NCI-H1048 (cell line): ENCODE data around the gene CLMN.

Experiments used
- DNase-seq: peaks from one replicate; lab custom pipeline; 2025; lab: John Stamatoyannopoulos, UW

CLMN gene

GRCh38 chr14:95321693-95322455, 2.2 kb upstream of the CLMN start:
- DNase-seq, result no peak

DNA sequence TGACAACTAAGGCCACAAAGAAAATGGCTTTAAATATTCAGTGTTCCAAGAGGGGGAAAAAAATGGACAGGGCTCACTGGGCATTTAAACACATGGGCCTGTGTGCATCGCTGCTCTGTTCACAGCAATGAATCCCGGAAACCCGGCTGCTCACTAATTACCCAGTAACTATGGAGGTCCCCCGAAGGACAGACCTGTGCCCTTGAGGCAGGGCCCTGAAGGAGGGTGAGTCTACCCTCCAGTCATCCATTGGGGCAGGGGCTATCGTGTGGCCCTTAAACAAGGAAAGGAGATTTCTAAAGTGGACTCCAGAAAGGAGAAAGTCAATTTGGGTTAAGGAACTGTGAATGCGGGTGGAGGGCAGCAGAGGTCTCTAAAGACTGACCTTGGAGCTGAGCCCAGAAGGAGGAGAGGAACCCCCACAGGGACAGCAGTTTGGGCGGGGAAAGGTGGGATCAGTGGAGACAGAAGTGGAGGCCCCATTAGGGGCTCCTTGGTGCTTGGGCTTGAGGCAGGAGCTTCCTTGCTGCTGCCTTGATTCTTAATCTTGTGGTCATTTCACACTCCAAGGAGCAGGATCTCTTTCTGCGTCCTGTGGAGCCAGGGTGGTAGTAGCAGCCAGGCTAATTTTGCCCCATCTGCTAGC, 1.4 kb upstream of the CLMN start:
- DNase-seq, result no peak

GRCh38 chr14:95320078-95320895, 579 bp upstream of the CLMN start:
- no peak for DNase-seq

GRCh38 chr14:95318399-95319311, 1.1 kb downstream of the CLMN start:
- DNase-seq, result no peak

GRCh38 chr14:95317817-95318343, 1.8 kb downstream of the CLMN start:
- DNase-seq, result no peak

DNA sequence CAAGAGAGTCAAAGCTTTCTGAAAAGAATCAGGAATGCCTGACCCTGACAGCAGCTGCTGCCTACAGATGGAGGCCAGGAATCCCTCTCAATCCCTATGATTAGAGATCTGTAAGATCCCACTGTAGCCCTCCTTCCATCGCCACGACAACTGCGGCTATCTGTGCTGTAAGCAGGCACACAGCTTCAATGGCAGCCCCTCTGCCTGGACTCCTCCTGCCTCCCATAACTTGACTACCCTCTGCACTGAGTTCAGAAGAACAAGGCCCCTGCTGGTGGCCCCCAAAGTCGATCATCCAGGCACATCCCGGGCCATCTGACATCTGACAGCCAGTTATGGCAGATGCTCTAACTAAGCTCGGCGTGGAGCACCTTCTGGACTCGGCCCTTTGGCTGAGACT, 2.9 kb downstream of the CLMN start:
- no peak for DNase-seq

DNA sequence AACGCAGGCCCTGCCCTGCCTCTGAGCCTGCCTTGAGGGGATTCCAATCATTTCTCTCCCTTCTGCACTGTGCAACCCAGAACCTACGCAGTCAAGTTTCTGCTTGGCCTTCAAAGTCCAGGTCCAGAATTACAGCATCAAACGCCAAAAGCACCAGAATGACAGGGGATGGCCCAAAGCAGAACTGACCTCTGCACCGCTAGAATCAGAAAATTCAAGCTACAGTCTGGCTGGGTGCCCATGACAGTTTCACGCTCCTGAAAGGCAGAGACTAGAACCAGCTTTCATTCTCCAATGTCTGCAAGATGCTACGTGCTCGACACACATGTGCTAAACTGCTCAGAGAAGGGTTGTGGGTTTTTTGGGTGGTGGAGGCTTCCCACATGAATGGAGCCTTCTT, 4.1 kb downstream of the CLMN start:
- DNase-seq, result no peak

DNA sequence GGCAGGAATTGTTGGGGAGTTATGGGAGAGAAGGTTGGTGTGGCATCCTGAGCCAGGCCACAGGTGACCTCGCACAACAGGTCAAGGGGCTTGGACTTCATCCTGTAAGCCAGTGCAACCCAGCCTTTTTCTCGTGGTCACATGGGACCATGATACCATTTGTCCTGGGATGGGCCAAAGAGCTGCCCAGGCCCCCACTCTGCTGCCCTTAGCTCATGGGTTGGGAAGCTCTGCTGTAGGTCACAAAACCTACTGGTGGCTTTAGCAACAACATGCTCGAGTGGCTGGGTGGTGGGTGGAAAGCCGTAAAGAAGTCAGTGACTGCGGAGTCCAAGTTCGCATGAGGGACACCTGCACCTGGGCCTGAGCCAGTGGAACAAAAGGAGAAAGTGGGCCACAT, 4.6 kb downstream of the CLMN start:
- no peak for DNase-seq

DNA sequence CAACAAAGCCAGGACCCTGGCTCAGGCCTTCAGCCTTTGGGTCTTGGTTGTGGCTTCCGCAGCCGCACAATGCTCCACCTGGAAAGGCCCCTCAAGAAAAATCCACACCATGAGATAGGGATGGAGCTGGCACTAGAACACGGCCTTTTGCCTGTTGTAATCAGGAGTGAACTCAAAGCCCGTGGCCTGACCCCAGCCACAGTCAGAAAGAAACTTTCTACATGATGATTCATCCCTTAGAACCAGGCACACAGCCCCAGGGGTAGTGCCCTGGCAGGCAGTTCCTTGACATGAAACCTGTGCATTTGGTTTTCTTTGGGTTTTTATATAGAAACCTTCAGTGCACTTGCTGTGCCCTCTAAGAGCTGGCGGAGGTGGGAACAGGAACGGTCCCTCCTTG, 5.1 kb downstream of the CLMN start:
- DNase-seq, result no peak

- DNase-seq, result no peak
Measured at GRCh38 chr14:95313707-95314106, 6.0 kb downstream of the CLMN start.

DNA sequence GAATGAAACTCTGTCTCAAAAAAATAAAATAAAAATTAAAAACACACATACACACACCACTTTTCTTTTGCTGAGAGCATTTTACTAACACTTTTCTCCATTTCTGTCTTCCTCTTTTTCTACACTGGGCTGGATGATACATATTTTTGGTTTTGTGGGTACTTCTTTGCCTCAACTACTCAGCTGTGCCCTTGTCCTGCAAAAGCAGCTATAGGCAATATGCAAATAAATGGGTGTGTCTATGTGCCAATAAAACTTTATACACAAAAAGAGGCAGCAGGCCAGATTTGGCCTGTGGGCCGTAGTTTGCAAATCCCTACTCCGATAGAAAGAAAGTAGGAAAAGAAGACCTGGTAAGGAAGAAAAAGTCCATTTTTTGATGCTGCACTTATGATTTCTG, 6.5 kb downstream of the CLMN start:
- DNase-seq, result no peak

DNA sequence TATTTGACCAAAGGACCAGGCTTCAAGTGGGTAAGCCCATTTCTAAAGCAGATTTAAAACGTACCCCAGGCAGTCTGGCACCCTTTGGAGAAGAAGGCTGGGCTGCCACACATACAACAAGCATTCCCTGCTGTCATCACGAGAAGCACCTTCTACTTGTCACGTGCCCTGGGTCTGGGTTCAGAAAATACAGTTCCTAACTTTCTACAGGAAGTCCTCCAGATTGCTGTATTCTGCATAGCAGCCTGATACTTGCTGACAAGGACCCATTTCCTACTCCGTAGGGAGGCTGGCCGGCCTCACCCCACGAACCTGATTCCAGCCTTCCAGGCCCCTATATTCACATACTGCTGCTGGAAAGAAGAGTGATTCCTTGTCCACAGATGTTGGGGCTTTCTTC, 7.4 kb downstream of the CLMN start:
- no peak for DNase-seq

DNA sequence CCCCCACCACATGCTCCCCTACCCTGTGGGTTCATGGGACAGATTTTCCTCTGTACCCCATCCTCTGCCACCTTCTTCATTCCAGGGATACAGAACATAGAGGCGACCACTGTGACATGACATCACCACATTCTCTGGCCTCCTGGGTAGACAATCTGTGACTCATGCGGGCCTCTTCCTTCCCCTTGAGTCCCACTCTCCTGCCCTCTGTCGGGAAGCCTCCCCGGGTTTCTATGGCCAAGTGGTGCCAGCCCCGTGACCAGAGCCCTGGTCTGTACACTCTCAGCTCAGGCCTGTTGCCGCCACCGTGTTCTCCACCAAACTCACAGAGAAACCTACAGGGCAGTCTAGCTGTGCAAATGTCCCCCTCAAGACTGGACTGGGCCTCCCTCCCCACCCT, 8.0 kb downstream of the CLMN start:
- DNase-seq, result no peak

- no peak for DNase-seq
Measured at GRCh38 chr14:95310635-95311380, 8.9 kb downstream of the CLMN start.

DNA sequence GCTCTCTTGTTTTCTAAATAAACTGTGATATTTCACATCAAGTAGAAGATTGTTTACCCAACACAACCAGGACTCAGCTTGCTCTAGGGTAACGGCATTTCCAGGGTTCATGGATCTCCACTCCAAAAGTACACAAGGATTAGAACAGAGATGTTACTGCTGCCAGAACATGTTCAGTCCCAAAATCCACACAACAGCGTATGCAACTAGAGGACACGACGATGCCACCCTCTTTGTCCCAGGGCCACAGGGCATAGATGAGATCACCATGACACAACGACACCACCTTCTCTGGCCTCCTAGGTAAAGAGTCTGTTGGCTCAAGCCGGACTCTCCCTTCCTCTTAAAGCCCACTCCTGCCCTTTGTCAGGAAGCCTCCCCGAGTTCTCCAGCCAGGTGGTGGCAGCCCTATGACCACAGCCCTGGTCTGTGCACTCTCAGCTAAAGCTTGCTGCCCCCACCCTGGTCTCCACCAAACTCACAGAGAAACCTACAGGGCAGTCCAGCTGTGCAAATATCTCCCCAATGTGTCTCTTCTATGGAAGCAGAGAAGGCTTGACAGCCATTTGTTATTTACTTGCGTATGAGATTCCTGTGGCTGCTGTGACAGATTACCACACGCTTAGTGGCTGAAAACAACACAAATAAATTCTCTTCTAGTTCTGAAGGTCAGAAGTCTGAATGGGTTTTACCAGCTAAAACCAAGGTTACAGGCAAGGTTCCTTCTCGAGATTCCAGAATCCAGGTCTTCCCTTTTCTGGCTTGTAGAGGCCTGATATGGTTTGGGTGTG, 10.3 kb downstream of the CLMN start:
- no peak for DNase-seq

DNA sequence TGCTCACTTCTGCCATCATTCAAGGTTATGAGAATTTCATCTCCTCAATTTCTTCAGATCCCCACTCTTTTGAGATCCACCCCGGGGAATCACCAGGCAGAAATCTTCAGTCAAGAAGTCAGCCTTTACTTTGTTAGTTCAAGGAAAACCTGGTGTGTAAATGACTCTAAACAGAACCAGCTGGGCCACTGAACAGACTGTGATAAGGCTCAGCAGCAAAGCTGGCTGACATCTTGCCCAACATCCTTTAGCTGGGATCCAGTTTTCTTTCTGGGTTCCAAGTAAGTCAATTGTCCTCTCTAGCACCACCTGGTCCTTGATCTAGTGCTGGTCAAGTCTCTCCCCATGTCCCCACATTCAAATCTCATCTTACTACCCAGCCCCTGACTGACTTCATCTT, 11.6 kb downstream of the CLMN start:
- no peak for DNase-seq

DNA sequence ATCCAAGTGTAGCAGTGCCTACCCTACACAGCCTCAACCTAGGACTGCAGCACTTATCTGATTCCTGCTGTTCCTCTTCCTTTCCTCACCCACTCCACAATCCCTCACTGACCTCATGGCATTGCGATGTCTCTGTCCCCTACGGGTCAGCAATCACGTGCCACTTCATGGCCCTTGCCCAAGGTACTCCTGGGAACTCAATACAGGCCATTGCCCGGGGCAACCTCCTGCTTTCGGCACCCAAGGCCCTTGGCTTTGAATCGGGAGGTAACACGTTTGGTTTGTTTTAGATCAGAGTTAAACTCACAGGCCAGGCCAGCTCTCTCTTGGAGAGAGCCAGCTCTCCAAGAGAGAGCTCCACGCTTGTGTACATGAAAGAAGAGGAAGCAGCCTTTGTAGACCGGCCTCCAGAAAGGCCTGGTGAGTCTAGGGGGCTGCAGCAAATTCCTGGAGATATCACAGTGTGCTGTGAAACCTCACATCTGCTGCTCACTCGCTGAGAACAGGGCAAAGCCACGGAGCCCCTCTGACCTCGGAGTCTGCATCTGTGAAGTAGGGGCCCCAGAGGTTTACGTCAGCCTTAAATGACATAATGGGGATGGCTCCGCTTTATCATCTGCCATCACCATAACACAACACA, 12.2 kb downstream of the CLMN start:
- DNase-seq, result no peak

DNA sequence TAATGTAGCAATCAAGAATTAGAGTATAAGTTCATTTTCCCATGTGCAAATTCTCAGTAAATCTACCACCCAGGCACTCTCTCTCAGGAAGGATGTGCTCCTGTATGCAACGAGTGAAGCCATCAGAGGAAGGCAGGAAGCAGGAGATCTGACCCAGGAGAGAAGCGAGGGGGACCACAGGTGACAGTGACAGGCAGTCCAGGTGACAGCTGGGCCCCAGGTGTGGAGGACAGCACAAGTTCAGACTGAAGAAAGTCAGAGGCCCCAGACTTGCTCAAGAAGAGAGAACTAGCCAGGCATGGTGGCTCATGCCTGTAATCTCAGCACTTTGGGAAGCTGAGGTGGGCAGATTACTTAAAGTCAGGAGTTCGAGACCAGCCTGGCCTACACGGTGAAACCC, 13.8 kb downstream of the CLMN start:
- DNase-seq, result no peak

DNA sequence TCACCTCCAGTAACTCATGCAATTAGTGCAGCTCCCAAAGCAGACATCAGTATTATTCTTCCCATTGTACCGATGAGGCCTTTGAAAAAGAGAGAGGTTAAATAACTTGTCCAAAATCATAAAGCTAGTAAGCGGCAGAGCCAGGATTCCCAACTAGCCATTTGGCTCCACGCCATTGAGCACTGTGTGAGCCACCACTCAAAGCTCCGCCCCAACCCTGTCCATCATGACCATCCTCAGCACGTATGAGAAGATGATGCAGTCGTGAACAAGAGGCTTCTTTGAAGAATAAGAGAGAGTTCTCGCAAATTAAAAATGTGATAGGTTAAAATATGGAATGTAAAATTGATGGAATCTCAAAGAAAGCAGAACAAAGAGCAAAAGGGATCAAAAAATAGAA, 14.6 kb downstream of the CLMN start:
- DNase-seq, result no peak

DNA sequence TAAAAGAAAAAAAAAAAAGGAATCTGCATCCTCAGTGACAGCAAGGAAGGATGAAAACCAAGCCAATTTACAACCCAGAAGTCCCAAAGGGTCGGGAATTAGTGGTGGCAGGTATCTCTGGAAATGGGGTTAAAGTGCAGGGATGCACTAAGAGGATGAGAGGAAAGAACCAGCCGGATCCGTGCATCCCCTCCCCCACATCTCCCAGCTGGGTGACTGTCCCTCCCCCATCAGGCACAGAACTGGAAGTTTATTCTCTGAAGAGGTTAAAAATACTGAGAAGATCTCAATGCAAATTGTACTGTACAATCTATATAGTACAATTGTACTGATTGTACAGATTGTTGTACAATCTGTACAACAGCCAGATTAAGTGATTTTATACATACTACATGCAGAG, 15.4 kb downstream of the CLMN start:
- no peak for DNase-seq
